GM12892 (cell line): ENCODE data around the gene TMED5.
"Not testable (repeated sequence)": the region's sequence is repeated elsewhere in the genome, so short reads cannot be mapped to it uniquely, and the experiment has no call there.

Experiments used
- DNase-seq: peaks from one replicate; pipeline ENCODE4 v3.0.0; 2011; ENCODE audit not compliant: insufficient read length
- FAIRE-seq: peaks from 2 replicates; lab custom pipeline; 2011; peaks lifted over from hg19 to GRCh38; lab: Jason Lieb, UNC
- POLR2A ChIP-seq: IDR thresholded peaks from 2 replicates; pipeline ENCODE4 v1.6.1; 2011; ENCODE audit warnings: low read depth, low read length, control low read depth
- POLR2AphosphoS5 ChIP-seq: IDR thresholded peaks from 2 replicates; pipeline ENCODE4 v1.6.1; 2011; ENCODE audit warnings: low read depth, low read length, control low read depth
- TAF1 ChIP-seq: IDR thresholded peaks from 2 replicates; pipeline ENCODE4 v1.6.1; 2011; ENCODE audit warnings: low read depth, mild to moderate bottlenecking, control low read depth, low read length, borderline replicate concordance

TMED5 gene

GRCh38 chr1:93167006-93167405 lies 13.2 kb downstream of the TMED5 start:
- DNase-seq (no peak), FAIRE-seq (no peak)
- TF ChIP-seq POLR2A = no peak
- TF ChIP-seq POLR2AphosphoS5 = no peak
- no peak for TF ChIP-seq TAF1

- not testable (repeated sequence) for FAIRE-seq, DNase-seq
These were observed 14.3 kb downstream of the TMED5 start for GRCh38 chr1:93165895-93166294.

GRCh38 chr1:93164816-93165215 lies 15.4 kb downstream of the TMED5 start:
- TF ChIP-seq TAF1 = no peak
- no peak for TF ChIP-seq POLR2AphosphoS5
- TF ChIP-seq POLR2A = no peak
- no peak for FAIRE-seq
- DNase-seq = no peak

GRCh38 chr1:93163314-93163713 lies 16.9 kb downstream of the TMED5 start:
- not testable (repeated sequence) for FAIRE-seq, DNase-seq

GRCh38 chr1:93159337-93159736 lies 20.9 kb downstream of the TMED5 start:
- no peak for FAIRE-seq
- TF ChIP-seq TAF1 (no peak), POLR2A (no peak), POLR2AphosphoS5 (no peak)
- no peak for DNase-seq

GRCh38 chr1:93155335-93155734 lies 24.9 kb downstream of the TMED5 start:
- no peak for DNase-seq
- no peak for FAIRE-seq
- TF ChIP-seq TAF1 = no peak

- no peak for DNase-seq
- TF ChIP-seq POLR2AphosphoS5 (no peak), TAF1 (no peak), POLR2A (no peak)
- no peak for FAIRE-seq
These were observed 25.3 kb downstream of the TMED5 start for GRCh38 chr1:93154898-93155297.

- no peak for FAIRE-seq
- DNase-seq = no peak
- TF ChIP-seq POLR2AphosphoS5 = no peak
- TF ChIP-seq POLR2A = no peak
- no peak for TF ChIP-seq TAF1
These were observed 27.4 kb downstream of the TMED5 start for GRCh38 chr1:93152835-93153234.

- TF ChIP-seq TAF1 (no peak), POLR2A (no peak)
- DNase-seq (no peak), FAIRE-seq (peak; percentile 14)
These were observed 28.7 kb downstream of the TMED5 start for GRCh38 chr1:93151474-93151873.

GRCh38 chr1:93150729-93151128 lies 29.5 kb downstream of the TMED5 start:
- peak; percentile 33; the same call in 1 of the 2 replicates for TF ChIP-seq POLR2A
- no peak for TF ChIP-seq POLR2AphosphoS5
- FAIRE-seq (no peak), DNase-seq (no peak)

- FAIRE-seq = no peak
- TF ChIP-seq TAF1 (no peak), POLR2AphosphoS5 (no peak; the same call in 1 of the 2 replicates), POLR2A (no peak)
- DNase-seq = no peak
These were observed 32.2 kb downstream of the TMED5 start for GRCh38 chr1:93148001-93148400.

- FAIRE-seq (no peak), DNase-seq (no peak)
- TF ChIP-seq POLR2AphosphoS5 (no peak), POLR2A (no peak), TAF1 (no peak)
These were observed 36.4 kb downstream of the TMED5 start for GRCh38 chr1:93143769-93144168.

- no peak for TF ChIP-seq POLR2A
- TF ChIP-seq POLR2AphosphoS5 = no peak
- no peak for TF ChIP-seq TAF1
- DNase-seq (no peak), FAIRE-seq (no peak)
These were observed 37.1 kb downstream of the TMED5 start for GRCh38 chr1:93143136-93143535.

- no peak for FAIRE-seq
- DNase-seq = no peak
- no peak for TF ChIP-seq TAF1
These were observed 38.1 kb downstream of the TMED5 start for GRCh38 chr1:93142161-93142560.
